Epithelial cell of proximal tubule (primary cell): Measurements from ENCODE around the gene CCDC33. TPM values are rescaled to one million over a fixed set of nuclear protein-coding genes. Genes with fewer than 3 reads are reported as not detected.

Experiments
- DNase-seq: peaks from one replicate; pipeline ENCODE4 v3.0.0-alpha.2; 2011; ENCODE audit warnings: low read depth
- H3K4me3 ChIP-seq: 2 replicates; pipeline ENCODE4 v1.5.1; 2011; ENCODE audit warnings: low read depth, mild to moderate bottlenecking, low read length
- total RNA-seq: library from RNA; depleted of rRNA; stranded (reverse); fragments of >200 nt; gene quantifications from 2 replicates; pipeline ENCODE4 v1.2.3, GENCODE V29; 2015
- TF ChIP-seq, protein P1 (sequence below): conservative IDR thresholded peaks from 2 replicates; pipeline ENCODE4 v1.5.1; 2012; ENCODE audit warnings: low read depth, mild to moderate bottlenecking, low read length

Gene CCDC33
- total RNA-seq, 1 donor from 2014 or later: 2.5 TPM

DNA sequence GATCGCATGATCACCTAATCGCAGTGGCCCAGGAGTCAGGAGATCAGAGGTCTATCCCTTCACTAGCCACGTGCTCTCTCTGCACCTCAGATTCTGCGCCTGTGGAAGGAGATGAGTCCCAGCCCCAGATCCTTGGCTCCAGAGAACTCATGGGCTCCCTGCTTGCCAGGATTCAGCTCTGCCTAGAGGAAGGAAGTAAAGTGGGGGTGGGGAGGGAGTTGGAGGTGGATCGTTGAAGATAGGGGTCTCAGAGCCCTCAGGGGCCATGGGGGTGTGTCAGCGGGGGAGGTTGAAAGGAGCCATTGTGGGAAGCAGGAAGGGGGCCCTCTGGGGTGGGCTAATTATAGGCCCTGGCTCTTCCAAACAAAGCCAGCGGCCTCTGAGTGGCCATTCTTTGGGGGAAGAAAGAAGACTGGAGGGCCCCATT, 22.3 kb upstream of the CCDC33 start:
- no peak overlapping the region for H3K4me3 ChIP-seq
- TF ChIP-seq, protein P1, sequence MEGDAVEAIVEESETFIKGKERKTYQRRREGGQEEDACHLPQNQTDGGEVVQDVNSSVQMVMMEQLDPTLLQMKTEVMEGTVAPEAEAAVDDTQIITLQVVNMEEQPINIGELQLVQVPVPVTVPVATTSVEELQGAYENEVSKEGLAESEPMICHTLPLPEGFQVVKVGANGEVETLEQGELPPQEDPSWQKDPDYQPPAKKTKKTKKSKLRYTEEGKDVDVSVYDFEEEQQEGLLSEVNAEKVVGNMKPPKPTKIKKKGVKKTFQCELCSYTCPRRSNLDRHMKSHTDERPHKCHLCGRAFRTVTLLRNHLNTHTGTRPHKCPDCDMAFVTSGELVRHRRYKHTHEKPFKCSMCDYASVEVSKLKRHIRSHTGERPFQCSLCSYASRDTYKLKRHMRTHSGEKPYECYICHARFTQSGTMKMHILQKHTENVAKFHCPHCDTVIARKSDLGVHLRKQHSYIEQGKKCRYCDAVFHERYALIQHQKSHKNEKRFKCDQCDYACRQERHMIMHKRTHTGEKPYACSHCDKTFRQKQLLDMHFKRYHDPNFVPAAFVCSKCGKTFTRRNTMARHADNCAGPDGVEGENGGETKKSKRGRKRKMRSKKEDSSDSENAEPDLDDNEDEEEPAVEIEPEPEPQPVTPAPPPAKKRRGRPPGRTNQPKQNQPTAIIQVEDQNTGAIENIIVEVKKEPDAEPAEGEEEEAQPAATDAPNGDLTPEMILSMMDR: no peak
- no peak for DNase-seq

- no peak for DNase-seq
- H3K4me3 ChIP-seq: no peak overlapping the region
- TF ChIP-seq, protein P1: no peak
Measured at GRCh38 chr15:74214324-74215021, 21.7 kb upstream of the CCDC33 start.

DNA sequence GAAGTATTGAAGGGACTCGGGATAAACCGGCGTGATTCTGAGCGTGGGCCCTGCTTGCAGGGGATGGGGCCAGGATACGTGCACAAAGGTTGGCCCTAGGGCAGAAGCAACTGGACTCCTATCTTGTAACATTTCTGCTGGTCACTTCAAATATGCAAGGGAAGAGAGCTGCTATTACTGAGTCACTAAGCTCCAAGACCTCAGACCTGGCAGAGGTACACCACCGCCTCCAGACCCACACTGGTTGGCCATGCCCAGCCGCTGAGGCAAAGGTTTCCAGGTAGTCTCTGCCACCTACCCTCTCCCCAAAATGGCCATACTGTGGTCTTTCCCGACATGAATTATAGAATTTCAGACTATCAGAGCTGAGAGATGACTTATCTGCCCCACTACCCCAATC, 20.2 kb upstream of the CCDC33 start:
- no peak for DNase-seq
- TF ChIP-seq, protein P1: no peak
- H3K4me3 ChIP-seq: no peak overlapping the region

DNA sequence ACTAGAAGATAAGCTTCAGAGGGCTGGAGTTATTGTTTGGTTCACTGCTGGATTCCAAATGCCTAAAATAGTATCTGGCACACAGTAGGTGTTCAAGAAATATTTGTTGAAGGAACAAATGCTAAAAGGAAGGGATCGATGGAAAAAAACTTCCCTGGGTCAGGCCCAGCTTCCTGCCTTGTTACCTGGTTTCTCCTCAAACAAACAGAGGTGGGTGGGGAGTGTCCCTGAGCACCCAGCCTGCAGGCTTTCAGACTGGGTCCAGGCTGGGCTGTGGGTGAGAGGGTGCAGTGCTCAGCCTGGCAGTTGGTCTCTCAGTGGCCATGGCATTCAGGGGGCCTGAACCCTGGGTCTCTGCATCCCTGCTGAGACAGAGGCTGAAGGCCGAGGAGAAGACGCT, 19.2 kb upstream of the CCDC33 start:
- TF ChIP-seq, protein P1: no peak
- no peak for DNase-seq
- H3K4me3 ChIP-seq: no peak overlapping the region

- no peak for DNase-seq
- H3K4me3 ChIP-seq: no peak overlapping the region
- TF ChIP-seq, protein P1: no peak
Measured at GRCh38 chr15:74217907-74218885, 17.9 kb upstream of the CCDC33 start.

GRCh38 chr15:74220475-74221248, 15.5 kb upstream of the CCDC33 start:
- DNase-seq: no peak
- no peak overlapping the region for H3K4me3 ChIP-seq
- TF ChIP-seq, protein P1: no peak
